IPS-NIHi11 (cell line): ENCODE data around the gene MLLT3.
A peak's percentile ranks its signal among the peaks of the same experiment; 100 is the strongest.
"Not testable (repeated sequence)": the region's sequence is repeated elsewhere in the genome, so short reads cannot be mapped to it uniquely, and the experiment has no call there.

Experiments
- DNase-seq: peaks from one replicate; pipeline ENCODE4 v3.0.0; 2012; ENCODE audit warnings: mixed read lengths, low spot score

The MLLT3 gene

GRCh38 chr9:20622330-20623020 lies at the start of gene MLLT3:
MLLT3 (minus strand) TSS chr9:20622499.
- peak; percentile 97 for DNase-seq

- no peak for DNase-seq
Measured at GRCh38 chr9:20671635-20672034, 49.3 kb upstream of the MLLT3 start.

GRCh38 chr9:20670395-20670794 lies 48.1 kb upstream of the MLLT3 start:
- no peak for DNase-seq

GRCh38 chr9:20664501-20664900 lies 42.2 kb upstream of the MLLT3 start:
- no peak for DNase-seq

GRCh38 chr9:20663133-20663532 lies 40.8 kb upstream of the MLLT3 start:
- DNase-seq: no peak

GRCh38 chr9:20662156-20662555 lies 39.9 kb upstream of the MLLT3 start:
- no peak for DNase-seq

- no peak for DNase-seq
Measured at GRCh38 chr9:20659474-20659967, 37.2 kb upstream of the MLLT3 start.

GRCh38 chr9:20658677-20659473 lies 36.6 kb upstream of the MLLT3 start:
- no peak for DNase-seq

- DNase-seq: not testable (repeated sequence)
Measured at GRCh38 chr9:20658246-20658667, 36.0 kb upstream of the MLLT3 start.

GRCh38 chr9:20651939-20652338 lies 29.6 kb upstream of the MLLT3 start:
- DNase-seq: no peak

- no peak for DNase-seq
Measured at GRCh38 chr9:20650750-20651299, 28.5 kb upstream of the MLLT3 start.

GRCh38 chr9:20650313-20650712 lies 28.0 kb upstream of the MLLT3 start:
- no peak for DNase-seq

- no peak for DNase-seq
Measured at GRCh38 chr9:20649381-20649780, 27.1 kb upstream of the MLLT3 start.

GRCh38 chr9:20646656-20647055 lies 24.4 kb upstream of the MLLT3 start:
- DNase-seq: no peak

- no peak for DNase-seq
Measured at GRCh38 chr9:20643660-20644059, 21.4 kb upstream of the MLLT3 start.

- no peak for DNase-seq
Measured at GRCh38 chr9:20642045-20642444, 19.7 kb upstream of the MLLT3 start.

- DNase-seq: no peak
Measured at GRCh38 chr9:20640331-20641187, 18.3 kb upstream of the MLLT3 start.

GRCh38 chr9:20636888-20637440 lies 14.7 kb upstream of the MLLT3 start:
- DNase-seq: peak; percentile 24

GRCh38 chr9:20634895-20635294 lies 12.6 kb upstream of the MLLT3 start:
- DNase-seq: peak; percentile 33

GRCh38 chr9:20632705-20633104 lies 10.4 kb upstream of the MLLT3 start:
- DNase-seq: no peak

GRCh38 chr9:20630241-20630943 lies 8.1 kb upstream of the MLLT3 start:
- DNase-seq: no peak
